AG04450 (cell line): ENCODE data around the gene LRIG1. TPM values are rescaled to one million over a fixed set of nuclear protein-coding genes. Genes with fewer than 3 reads are reported as not detected.
A peak's percentile ranks its signal among the peaks of the same experiment; 100 is the strongest.

Source experiments
- CTCF ChIA-PET: fragments of 300-600, 350-600 bp; formaldehyde crosslinking; extraction: SDS; loops from one replicate; lab custom pipeline; 2022; ENCODE audit warnings: antibody characterized with exemption, inconsistent platforms; lab: Charles Lee
- POLR2A ChIA-PET: fragments of 350-600 bp; formaldehyde crosslinking; extraction: SDS; loops from one replicate; lab custom pipeline; 2021; ENCODE audit warnings: antibody characterized with exemption, inconsistent platforms; lab: Yijun Ruan, JAX
- DNase-seq: peaks from one replicate; pipeline ENCODE4 v3.0.0-alpha.2; 2011; ENCODE audit warnings: low read depth, low spot score
- H3K27ac ChIP-seq: one replicate; pipeline ENCODE4 v1.5.1; 2012; ENCODE audit warnings: low read depth, low read length, control low read depth
- H3K27me3 ChIP-seq: one replicate; pipeline ENCODE4 v1.6.0; 2012; ENCODE audit warnings: low read length; ENCODE audit not compliant: control insufficient read depth, insufficient read depth
- H3K4me3 ChIP-seq: 2 replicates; pipeline ENCODE4 v1.5.1; 2011; ENCODE audit warnings: mild to moderate bottlenecking, low read depth, low read length, control low read depth
- H3K9me3 ChIP-seq: 2 replicates; pipeline ENCODE4 v1.5.1; 2012; ENCODE audit warnings: low read length; ENCODE audit not compliant: control insufficient read depth, insufficient read depth
- polyA plus RNA-seq: library from polyadenylated mRNA; depleted of rRNA; stranded (reverse); fragments of >200 nt; gene quantifications from 2 replicates; pipeline ENCODE4 v1.2.3, GENCODE V29; 2011
- TF ChIP-seq, protein P1 (sequence below): IDR thresholded peaks from 2 replicates; pipeline ENCODE4 v1.5.1; 2011; ENCODE audit warnings: low read depth, low read length, control low read depth, inconsistent platforms

LRIG1 gene
- polyA plus RNA-seq, 1 experiment = 68.3 TPM

DNA sequence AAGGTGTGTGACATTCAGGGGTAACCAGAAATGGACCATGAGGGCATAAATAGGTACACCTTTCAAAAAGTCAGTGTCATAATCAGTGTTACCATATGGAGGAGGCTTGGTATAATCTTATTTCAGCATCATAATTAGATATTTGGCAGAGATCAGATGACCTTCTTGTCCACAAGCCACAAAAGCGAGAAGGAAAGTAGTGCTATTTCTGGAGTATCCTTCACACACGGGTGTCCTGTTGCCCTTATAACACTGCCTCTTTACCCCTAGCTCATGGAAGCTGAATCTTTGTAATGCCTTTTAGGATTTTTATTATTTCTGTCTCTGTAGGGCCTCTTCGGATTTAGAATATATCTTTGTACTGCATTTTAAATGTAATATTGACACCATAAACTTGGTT is 132.8 kb downstream of the LRIG1 start:
- TF ChIP-seq, protein P1, sequence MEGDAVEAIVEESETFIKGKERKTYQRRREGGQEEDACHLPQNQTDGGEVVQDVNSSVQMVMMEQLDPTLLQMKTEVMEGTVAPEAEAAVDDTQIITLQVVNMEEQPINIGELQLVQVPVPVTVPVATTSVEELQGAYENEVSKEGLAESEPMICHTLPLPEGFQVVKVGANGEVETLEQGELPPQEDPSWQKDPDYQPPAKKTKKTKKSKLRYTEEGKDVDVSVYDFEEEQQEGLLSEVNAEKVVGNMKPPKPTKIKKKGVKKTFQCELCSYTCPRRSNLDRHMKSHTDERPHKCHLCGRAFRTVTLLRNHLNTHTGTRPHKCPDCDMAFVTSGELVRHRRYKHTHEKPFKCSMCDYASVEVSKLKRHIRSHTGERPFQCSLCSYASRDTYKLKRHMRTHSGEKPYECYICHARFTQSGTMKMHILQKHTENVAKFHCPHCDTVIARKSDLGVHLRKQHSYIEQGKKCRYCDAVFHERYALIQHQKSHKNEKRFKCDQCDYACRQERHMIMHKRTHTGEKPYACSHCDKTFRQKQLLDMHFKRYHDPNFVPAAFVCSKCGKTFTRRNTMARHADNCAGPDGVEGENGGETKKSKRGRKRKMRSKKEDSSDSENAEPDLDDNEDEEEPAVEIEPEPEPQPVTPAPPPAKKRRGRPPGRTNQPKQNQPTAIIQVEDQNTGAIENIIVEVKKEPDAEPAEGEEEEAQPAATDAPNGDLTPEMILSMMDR = no peak
- no peak for DNase-seq
- no peaks in the 10 kb centered on the region for H3K27me3 ChIP-seq
- no peak overlapping the region for H3K27ac ChIP-seq
- no peak overlapping the region for H3K4me3 ChIP-seq
- CTCF ChIA-PET = interaction anchor here (1.8 kb wide), 1 partner anchor 10 kb away, joined by 6 read pairs; no protein-coding TSS in a partner anchor
- POLR2A ChIA-PET = no interaction called here
- no peaks in the 10 kb centered on the region for H3K9me3 ChIP-seq

DNA sequence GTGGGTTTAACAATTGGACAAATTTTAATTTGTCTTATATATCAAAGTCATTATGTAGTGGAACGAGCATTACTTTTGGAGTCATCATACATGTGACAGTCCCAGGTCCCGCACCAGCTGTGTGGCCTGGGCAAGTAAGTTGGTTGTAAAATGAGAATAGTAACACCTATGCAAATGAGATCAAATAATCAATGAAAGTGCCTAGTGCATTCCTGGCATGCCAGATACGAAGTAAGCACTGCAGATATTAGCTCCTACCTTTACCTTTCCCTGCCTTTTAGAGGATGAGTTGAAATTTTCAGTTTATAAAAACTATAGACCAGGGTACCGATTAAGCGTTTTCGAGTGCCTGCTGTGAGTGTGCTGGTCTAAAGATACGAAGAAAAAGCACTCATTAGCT is 134.1 kb downstream of the LRIG1 start:
- H3K27ac ChIP-seq = no peak overlapping the region
- no peak overlapping the region for H3K4me3 ChIP-seq
- ChIA-PET CTCF (interaction anchor here (1.2 to 1.8 kb wide), 2 partner anchors 11 to 41 kb away, joined by 3 to 6 read pairs; no protein-coding TSS in a partner anchor), POLR2A (no interaction called here)
- TF ChIP-seq, protein P1 = no peak
- no peaks in the 10 kb centered on the region for H3K27me3 ChIP-seq
- H3K9me3 ChIP-seq = no peaks in the 10 kb centered on the region
- DNase-seq = no peak

DNA sequence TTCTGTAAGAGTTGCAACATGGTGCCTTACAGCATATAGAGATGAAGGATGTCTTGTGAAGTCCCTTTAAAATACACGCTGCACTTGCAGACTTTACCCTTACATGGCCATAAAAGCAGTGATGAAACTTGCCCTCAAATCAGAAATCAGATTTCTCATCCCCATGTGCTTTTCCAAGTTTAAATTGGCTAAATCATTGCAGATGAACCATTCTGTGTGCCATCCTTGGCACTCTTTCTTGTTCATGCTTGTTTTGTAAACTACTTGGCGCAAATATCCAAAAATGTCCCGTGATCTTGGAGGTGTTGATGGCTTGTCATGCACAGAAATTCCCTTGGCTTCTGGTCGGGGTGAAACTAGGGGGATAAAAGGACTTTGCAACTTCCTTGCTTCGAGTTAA is 135.7 kb downstream of the LRIG1 start:
- DNase-seq = no peak
- H3K27me3 ChIP-seq = no peaks in the 10 kb centered on the region
- H3K4me3 ChIP-seq = no peak overlapping the region
- H3K27ac ChIP-seq = no peak overlapping the region
- H3K9me3 ChIP-seq = no peaks in the 10 kb centered on the region
- TF ChIP-seq, protein P1 = no peak
- POLR2A ChIA-PET = no interaction called here
- CTCF ChIA-PET = no interaction called here

DNA sequence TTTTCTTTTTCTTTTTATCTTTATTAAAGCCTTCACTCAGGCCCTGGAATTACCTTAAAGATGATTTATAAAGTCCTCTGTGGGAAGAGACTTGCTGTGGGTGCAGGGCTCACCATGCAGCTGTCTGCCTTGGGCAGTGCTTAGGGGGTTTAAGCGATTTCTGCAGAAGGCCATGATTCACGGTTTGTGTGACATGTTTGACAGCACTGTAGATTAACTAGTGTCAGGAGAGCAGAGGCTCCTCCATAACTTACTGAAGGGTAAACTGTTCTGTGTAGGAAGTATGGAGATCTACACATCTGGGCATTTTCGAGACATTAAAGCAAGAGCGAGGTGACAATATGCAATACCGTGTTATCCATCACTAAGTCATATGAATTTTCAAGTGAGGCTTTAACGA is 137.7 kb downstream of the LRIG1 start:
- no peaks in the 10 kb centered on the region for H3K9me3 ChIP-seq
- no peaks in the 10 kb centered on the region for H3K27me3 ChIP-seq
- TF ChIP-seq, protein P1 = no peak
- ChIA-PET POLR2A (no interaction called here), CTCF (interaction anchor here (1.1 to 1.3 kb wide), 2 partner anchors 15 to 86 kb away, joined by 3 read pairs; no protein-coding TSS in a partner anchor)
- H3K4me3 ChIP-seq = no peak overlapping the region
- H3K27ac ChIP-seq = no peak overlapping the region
- no peak for DNase-seq

DNA sequence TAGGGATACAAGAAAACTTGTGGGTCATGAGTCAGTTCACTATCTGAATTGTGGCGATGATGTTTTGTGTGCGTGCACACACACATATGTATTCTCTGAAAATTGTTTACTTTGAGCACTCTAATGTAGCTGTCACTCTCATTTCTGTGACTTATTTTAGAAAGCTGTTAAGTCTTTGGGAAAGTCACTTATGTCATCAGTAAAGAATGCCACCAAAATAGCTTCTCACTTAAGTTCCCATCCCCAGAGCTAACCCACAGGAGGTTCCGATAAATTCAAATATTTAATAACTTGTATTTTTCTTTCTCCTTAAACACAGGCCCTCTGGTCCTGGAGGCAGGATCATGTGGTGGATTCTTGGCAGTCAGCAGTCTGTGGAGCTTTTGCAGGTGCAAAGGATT is 138.3 kb downstream of the LRIG1 start:
- ChIA-PET CTCF (interaction anchor here (1.1 to 1.3 kb wide), 2 partner anchors 15 to 86 kb away, joined by 3 read pairs; no protein-coding TSS in a partner anchor), POLR2A (interaction anchor here (0.6 kb wide), 1 partner anchor 11 kb away, joined by 4 read pairs; no protein-coding TSS in a partner anchor)
- DNase-seq = peak; percentile 58
- H3K4me3 ChIP-seq = no peak overlapping the region
- no peaks in the 10 kb centered on the region for H3K27me3 ChIP-seq
- TF ChIP-seq, protein P1 = no peak
- no peaks in the 10 kb centered on the region for H3K9me3 ChIP-seq
- peak overlapping the region; percentile 33 for H3K27ac ChIP-seq
